Activated naive CD4-positive, alpha-beta T cell (primary cell): ENCODE results near the gene ERN1.

Experiments
- DNase-seq, 4 experiments: peaks; one replicate each; lab custom pipeline; 2025; lab: John Stamatoyannopoulos, UW

The ERN1 gene

DNA sequence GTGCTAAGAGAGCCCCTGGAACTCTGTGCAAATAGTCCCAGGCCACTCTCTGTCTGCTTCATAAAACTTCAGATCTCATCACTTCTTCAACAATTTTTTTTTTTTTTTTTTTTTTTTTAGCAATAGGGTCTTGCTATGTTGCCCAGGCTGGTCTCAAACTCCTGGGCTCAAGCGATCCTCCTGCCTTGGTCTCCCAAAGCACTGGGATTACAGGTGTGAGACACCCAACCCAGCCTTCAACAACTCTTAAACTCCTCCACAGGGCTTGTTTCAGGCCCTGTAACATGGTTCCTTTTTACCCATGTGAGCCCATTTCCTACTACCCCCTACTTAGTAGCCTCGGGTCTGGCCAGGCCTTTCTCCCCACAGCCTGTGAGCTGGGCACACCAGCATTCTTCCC is 70.2 kb downstream of the ERN1 start:
- DNase-seq, result no peak

DNA sequence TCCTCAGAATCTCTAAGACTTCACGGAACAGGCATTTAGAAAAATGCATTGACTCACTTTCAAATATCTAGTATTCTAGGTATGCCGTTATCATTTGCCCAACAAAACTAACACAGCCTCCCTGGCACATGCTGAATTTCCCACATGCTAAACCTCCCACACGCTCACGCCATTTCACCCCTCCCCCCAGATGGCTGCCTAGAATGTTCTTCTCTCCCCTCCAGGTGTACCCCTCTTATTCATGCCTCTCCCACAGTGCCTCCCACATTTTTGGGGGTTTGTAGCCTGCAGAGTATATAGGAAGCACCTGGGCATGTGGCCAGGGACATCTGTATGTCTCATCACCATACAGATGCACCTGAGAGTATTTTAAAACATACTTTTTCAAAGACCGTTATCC is 71.3 kb downstream of the ERN1 start:
- DNase-seq, result no peak

DNA sequence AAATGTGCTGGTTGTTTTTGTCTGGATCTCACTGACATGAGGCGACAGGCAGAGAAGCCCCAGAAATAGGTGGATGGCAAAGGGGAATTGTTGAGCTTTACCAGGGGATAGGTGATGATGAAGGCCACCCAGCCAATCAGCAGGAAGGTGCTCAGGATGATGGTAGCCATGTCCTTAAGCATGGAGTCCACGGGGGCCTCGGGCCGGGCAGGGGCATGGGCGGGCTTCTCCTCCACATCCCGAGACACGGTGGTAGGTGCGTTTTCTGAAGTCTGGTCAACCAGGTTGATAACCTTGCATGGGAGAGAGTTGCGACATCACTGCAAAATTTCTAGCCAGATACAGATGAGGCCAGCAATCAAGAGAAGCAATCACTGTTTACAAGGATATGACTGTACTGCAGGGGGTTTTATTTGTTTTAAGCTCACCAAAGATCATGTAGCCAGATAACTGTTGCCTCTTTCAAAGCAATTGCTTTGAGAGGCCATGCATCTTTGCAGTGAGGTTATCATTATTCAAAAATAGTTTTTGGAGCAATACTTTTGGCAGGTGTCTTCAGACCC is 72.2 kb downstream of the ERN1 start:
- DNase-seq, result no peak

DNA sequence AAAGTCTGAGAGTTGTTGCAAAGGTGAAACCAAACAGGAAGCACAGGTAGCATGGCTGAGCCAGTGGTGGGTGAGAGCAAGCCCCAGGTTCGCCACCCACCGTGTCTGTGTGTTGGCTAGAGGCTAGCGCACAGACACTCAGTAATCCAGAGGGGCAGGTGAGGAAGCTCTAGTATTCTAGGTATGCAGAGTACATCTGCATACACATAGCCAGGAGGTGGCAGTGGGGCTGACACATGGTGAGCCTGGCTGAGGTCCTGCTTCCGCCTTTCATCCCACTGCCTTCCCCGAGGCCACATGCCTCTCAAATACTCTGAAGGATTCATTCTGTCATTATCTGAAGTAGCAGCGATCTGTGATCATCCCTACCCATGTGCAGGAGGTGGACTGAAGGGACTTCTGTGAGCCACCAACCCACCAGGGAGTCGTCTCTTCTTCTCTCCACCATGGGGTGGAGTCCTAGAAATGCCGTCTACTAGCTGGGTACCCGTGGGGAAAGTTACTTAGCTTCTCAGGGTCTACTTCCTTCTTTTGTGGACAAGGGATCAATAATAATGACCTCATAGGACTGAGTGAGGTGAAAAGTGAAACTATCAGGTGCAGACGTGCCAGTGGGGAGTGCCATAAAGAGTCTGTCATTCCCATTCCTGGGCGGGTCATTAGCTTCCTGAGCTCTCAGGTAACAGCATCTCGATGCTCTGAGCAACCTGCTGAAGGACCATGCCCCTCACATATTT is 73.5 kb downstream of the ERN1 start:
- no peak for DNase-seq

DNA sequence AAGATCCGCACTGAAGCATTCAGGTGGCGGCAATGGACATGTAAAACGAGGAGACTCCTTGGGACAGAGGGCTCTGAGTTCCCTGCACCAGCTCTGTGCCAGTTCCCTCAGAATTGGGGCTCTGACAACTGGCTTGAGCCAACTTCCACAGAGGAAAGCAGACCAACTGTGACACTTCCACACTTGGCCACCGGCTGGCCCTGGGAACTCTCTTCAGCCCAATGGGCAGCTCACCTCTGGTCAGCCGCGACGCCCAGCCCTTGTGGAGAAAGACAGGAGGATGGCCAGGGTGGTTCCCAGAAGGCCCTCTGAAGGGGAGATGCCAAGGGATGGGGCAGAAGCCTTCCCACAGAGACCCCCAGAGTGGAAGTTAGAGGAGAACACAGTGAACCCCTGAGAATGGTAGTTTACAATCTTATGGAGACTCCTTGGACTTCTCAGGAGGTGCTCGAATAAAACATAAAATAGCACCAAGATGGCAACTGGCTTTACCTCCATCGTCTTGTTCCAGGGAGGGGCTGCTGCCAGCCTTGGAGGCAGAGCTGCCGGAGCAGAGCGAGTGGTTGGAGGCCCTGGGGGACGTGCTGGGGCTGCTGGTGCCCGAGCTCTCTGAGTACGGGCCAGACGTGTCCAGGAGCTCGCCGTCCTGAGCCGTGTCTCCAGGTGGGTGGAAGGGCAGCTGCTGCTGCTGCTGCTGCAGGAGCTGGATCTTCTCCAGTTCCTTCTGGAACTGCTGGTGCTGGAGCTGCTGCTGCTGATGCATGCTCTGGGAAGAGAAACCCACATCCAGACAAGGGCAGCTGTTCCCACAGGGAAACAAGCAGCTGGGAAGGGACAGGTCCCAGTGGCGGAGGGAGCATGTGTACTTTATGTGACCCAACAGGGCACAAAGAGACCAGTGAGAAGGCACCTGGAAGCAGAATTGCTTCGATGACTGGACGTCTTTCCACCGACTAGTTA is 74.5 kb downstream of the ERN1 start:
- no peak for DNase-seq

DNA sequence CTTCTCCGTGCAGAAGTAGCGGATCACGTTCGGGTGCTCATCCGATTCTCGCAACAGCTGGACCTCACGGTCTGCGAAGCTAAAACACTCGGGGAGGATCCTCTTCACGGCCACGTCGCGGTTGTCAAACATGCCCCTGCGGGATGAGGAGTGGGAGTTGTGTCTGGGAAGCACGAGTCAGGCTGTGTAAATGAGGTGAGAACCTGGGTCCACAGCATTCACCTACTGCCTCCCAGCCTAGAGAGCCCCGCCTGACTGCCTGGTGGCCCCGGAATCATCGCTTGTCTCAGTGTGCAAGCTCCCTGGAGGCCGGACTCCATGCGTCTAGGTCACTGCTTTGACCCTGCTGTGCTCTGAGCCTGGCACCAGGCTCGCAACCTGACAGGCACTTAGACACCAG is 75.6 kb downstream of the ERN1 start:
- no peak for DNase-seq

DNA sequence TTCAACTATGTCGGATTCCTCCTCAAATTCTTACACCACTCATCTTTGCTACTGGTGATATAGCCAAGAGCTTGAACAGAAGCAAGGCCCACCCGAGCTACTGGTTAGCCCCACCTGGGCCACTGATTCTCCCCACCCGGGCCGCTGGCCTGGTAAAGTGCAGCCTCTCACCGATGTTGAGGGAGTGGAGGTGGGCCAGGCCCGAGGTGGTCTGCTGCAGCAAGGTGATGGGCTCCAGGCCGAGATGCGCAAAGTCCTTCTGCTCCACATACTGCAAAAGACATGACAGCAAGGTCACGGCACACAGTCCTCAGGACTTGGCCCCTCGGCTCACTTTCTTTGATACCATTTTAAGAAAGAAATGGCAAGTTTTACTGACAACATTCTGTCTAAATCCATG is 76.8 kb downstream of the ERN1 start:
- DNase-seq, result no peak

DNA sequence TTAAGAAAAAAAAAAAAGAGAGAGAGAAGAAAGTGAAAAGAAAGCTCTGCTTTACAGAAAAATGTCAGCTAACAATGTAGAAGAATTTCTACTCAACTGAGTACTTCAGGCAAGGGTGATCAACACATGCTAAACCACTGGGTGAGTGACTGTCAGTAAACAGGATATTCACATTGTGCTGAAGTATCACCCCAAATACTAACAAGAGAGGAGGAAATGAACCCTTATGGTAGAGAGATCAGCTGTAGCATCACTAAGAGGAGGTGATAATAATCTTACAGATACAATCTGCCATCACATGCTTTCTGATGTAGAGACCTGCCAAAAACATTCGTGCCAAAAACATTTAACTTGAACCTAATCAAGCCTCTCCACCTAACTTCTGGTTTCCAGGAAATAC is 78.8 kb downstream of the ERN1 start:
- no peak for DNase-seq

DNA sequence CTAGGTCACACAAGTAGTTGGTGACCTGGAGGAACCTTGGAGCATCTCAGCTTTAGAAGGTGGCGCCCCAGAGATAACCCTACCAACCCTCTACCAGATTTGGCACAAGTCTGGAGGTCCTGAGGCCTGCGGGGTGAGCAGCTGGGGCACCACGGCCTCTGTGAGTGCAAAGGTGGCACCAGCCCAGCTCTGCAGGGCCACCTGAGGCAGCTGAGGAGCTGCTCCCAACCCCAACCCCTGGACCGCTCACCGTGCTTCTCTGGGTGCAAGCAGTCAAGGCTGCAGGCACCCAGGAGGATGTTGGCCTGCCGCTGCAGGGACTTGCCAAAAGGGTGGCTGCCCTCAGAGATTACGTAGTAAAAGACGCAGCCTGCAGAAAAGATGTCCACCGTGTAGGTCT is 81.1 kb downstream of the ERN1 start:
- no peak for DNase-seq

DNA sequence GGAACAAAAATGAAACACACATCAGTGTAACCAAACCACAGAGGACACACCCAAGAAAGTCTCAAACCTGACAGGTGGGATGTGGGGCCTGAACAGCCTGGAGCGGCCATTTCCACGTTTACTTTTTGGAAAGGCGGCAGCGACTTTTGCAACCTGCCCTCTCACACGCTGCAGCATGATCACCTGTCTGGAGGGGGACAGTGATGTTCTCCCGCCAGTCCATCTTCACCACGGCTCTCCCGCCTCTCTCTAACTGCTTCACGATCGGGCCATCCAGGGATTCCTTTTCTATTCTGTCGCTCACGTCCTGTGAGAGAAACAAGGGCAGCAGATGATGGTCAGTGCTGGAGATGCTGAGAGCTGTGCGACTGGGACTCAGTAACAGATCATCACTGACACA is 84.8 kb downstream of the ERN1 start:
- DNase-seq, result no peak

DNA sequence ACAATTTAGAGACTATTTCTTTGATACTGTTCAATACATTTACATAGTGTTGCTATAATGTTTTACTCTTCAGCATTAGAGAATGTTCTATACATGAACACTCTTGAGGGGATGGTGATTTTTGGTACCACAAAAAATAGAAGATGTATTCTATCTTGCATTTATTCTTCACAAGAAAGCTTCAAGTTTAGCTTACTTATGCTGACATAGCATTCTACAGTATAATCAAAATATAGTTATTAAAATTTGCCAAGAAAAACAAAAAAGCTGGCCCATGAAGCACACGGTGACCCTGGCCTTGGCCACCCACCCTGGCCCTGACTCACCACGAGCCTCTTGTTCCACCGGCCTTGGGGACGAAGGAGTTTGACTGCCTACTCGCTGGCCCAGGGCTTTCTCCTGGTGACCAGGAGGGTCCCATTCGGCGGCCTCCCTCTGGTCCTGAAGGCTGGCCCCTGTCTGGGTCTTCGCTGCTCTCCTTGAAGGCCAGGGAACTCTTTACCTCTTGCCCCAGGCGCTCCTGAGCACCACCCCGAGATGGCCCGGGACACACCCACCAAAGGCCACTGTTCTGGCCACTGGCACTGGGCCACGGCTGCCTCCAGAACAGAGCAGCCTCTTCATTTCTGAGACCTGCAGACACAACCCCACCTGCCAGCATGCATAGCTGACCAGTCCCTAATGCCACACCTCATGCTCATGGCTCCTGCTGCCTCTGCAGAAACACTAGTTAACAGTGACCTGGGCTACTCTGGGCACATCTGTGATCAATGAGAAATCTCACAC is 87.1 kb downstream of the ERN1 start:
- DNase-seq, result no peak

DNA sequence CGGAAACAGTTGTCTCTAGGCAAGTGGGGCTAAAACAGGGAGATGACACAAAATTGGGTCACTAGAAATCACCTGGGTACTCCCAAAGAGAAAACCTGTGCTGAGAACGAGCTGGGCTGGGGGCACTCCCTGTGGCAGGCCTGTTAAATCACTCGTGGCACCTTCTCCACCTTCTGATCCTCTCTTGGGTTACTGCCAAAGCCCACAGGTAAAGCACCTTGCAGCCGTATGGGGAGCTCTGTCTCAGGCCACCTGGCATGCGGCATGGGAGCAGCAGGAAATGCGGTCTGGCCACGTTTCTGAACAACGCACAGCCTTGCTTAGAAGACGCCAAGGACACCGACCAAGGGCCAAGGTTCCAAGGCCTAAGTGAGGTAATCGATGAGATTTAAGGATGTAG is 88.0 kb downstream of the ERN1 start:
- no peak for DNase-seq

DNA sequence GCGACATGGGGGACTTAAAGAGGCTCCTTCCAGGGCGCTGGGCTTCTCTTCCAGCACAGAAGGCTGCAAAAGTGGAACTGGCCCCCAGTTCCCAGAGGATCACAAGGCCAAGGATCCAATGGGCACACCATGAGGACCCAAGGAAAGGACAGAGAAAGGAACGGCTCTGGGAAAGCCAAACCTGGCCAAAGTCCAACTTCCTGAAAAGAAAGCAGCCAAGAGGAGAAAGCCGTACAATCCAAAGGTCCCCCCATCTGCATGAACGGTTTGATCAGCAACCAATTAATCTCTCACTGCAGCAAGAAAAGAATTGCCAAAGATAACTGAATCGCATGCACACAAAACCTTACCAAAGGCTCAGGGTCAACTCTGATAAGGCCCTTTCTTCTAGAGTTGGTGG is 89.7 kb downstream of the ERN1 start:
- no peak for DNase-seq

DNA sequence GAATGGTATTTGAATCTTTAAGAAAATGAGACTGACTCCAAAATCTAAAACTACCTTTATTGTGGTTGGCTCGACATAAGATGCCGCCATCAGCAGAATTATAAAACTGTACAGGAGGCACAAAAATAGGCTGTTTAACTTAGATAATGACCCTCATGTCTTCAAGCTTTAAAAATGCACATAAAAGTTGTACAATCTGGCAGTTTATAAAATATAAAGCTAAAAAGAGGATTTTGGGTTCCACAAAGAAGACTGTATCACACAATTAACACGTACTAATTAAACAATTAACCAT is 90.9 kb downstream of the ERN1 start:
- no peak for DNase-seq

DNA sequence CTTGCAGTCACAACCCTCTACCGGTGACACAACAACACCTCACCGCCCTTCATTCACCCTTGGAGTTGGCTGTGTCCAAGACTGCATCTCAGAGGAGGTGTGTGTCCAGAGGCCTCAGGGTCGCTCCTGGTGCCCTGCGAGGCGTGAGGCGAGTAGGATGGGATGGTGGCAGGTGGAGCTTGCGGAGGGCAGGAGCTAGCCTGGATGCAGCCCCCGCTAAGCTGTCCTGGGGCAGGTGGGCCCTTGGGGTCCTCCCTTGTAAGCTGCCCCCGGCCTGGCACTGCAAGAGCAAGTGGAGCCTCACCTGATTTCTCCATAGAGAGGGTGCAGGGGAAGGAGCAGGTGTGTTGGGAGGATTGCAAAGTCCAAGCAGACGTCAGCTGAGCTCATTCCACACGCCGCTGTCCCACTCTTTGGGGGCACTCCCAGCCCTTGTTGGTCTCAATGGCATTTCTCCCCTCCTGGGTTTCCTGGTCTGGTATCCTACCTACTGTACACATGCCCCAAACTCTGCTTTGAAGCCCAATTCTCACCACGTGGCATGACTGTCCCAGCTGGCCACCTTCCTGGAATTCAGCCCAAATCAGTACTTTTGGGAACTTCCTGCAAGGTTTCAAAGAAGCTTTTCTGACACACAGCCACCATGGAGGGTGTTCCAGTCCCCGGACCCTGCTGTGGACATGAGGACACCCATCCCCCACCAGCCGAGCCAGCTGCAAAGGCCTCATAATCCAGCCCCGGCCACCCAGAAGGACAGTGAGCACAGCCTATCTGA is 91.4 kb downstream of the ERN1 start:
- DNase-seq, result no peak

DNA sequence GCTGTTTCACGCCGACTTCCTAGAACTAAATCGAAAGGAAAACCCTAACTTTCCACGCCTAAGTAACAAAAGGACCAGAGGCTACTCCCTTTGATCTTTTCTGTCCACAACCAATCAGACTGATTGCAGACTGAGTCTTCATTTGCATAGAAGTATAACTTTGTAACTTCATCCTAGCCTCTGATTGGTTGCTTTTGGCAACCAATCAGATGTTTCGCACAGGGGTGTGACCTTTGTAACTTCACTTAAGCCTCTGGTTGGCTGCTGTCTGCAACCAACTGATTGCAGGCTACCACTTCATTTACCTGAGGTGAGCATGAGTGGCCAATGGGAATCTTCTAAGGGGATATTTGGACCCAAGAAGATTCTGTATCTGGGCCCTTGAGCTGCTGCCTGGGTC is 92.1 kb downstream of the ERN1 start:
- DNase-seq, result no peak

DNA sequence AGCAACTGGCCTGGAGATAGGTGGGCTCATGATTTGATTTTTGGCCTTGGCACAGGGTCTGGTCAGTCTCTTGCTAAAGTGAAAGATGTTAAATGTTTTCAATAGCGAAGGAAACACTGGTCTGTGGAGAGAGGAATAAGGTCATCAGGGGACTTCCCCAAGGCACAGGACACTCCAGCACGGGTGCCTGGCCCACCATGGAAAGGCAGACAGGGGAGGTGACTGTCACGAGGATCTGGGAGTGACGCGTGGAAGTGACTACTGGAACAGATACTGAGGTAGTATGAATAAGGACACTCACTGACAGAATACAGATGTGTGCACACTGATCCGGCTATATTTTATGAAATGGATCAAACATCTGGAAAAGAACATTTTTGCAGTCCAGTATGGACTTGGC is 92.8 kb downstream of the ERN1 start:
- DNase-seq, result no peak

DNA sequence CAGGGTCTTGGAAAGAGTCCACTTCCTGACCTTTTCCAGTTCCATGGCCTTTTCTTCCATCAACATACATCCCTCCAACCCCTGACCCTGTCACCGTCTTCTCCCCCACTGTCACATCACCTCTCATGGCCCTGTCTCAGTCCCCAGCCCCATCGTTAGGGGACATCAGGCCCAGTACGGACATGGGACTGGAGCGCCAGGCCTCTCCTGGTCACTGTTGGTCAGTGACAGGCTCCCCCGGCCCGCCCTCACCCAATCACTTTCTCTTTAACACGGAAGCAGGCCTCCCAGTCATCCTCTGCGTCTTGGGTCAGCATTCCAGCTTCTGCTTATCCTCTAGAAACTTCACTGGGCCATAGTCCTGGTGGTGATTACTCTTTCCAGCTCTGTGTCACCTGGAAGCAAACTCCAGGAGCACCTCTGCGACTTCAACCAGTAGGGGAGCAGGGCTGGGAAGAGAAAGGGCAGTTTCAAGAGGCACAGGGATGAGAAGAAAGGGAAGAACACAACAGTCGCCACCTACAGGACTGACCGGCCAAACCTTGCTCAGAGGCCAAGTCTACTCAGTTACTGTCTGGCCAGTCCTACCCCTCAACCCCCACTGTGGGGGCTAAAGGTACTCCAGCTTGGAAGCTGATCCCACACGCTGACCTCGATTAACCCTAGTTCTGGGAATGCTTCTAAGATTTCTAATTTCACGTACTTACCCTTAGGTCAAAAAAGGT is 93.6 kb downstream of the ERN1 start:
- no peak for DNase-seq

DNA sequence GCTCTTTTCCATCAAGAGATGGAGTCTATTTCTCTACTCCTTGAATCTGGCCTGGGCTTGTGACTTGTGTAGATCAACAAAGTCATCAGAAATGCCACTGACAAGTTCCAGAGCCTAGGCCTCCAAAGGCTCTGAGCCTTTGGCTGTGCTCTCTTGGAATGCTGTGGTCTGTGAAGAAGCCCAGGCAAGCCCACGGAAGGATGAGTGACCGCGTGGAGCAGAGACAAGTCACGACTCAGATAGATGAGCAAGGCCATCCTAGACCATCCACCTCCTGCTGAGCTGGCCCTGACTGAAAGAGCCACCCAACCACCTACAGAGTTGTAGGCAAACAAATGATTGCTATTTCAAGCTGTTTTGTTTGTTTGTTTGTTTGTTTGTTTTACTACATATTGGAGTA is 97.9 kb downstream of the ERN1 start:
- DNase-seq, result no peak

DNA sequence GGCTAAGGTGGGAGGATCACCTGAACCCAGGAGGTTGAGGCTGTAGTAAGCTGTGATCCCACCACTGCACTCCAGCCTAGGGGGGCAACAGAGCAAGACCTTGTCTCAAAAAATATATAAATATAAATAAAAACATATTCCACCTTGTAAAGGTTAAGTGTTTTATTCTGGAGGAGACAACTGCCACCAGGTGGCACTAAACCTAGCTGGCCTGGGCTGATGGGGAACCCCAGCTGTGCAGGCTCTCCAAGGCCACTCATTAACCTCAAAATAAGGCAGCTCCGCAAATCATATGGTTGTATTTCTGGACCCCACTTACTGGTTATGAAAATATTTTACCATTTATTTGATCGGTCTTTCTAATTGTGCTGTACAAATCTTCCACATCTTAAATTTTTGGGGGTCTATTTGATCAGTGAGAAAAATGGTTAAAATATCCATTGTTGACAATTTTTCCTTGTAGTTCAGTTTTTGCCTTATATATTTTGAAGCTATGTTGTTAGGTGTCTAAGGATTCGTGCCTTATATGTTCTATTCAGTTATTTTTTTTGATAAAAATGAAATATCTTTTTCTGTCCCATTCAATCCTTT is 101.0 kb downstream of the ERN1 start:
- DNase-seq, result peak in 3 of 4 experiments; percentile 16 to 61 (median 47)
